ENCODE data around the gene ANKFN1.

The ANKFN1 gene

DNA sequence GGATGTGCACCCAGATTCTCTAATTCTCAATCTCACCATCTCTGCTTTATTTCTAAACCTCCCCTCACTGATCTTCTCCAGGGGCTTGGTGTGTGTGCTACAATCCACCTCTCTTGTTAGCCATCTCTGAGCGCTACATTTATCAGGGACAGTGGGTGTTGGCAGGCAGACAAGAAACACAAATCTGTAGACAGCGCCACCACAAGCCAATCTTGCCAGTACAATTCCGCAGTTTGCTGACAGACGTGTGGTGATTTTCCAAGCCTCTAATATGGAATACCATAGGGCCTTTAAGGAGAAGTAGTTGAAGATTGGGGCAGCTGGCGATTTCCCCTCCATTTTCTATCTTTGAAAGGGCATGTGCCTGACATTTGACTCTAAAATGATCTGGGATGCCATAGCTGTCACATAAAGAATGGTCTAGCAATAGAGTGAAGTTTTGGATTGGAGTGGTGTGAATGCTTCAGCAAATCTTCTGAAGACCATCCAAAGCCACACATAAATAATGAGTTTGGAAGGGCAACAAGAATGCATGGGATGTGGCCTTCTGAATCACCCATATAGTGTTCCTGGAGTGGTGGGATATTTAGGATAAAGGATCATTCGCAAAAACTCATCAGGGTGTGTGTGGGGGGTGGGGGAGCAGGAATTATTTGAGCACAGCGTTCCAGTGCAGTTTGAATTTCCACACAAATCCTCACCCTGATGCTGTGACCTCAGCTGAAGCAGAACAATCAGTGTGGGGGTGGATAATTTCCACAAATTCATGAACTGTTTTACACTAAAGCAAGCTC, 12.0 kb upstream of the ANKFN1 start:
- Histone ChIP-seq H3K4me3 (ENCODE audit: insufficient read depth, low read length, poor library complexity, severe bottlenecking) (no peak overlapping the region), H3K79me2 (ENCODE audit: insufficient read depth, low read length) (no peaks in the 10 kb centered on the region), H3K27ac (ENCODE audit: low read depth, low read length) (no peak overlapping the region), H3F3A (ENCODE audit: insufficient read depth) (no peaks in the 10 kb centered on the region), H3K27me3 (ENCODE audit: low read length) (no peaks in the 10 kb centered on the region), H4K20me1 (ENCODE audit: low read depth, low read length) (no peaks in the 10 kb centered on the region), H3K9me3 (ENCODE audit: insufficient read depth, low read length) (no peaks in the 10 kb centered on the region), H3K36me3 (ENCODE audit: low read length) (no peaks in the 10 kb centered on the region), H2AFZ (ENCODE audit: low read depth, low read length, severe bottlenecking) (no peak overlapping the region), H3K9ac (ENCODE audit: low read length) (no peak overlapping the region), H3K4me2 (ENCODE audit: low read depth, low read length, poor library complexity, severe bottlenecking) (no peak overlapping the region), H3K9me2 (replicated peaks; ENCODE audit: insufficient read depth, low read length) (no peaks in the 10 kb centered on the region)
- TF ChIP-seq, protein P1, sequence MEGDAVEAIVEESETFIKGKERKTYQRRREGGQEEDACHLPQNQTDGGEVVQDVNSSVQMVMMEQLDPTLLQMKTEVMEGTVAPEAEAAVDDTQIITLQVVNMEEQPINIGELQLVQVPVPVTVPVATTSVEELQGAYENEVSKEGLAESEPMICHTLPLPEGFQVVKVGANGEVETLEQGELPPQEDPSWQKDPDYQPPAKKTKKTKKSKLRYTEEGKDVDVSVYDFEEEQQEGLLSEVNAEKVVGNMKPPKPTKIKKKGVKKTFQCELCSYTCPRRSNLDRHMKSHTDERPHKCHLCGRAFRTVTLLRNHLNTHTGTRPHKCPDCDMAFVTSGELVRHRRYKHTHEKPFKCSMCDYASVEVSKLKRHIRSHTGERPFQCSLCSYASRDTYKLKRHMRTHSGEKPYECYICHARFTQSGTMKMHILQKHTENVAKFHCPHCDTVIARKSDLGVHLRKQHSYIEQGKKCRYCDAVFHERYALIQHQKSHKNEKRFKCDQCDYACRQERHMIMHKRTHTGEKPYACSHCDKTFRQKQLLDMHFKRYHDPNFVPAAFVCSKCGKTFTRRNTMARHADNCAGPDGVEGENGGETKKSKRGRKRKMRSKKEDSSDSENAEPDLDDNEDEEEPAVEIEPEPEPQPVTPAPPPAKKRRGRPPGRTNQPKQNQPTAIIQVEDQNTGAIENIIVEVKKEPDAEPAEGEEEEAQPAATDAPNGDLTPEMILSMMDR (IDR thresholded peaks at IDR 0.05; ENCODE audit: insufficient read depth, low read length, poor library complexity, severe bottlenecking), result no peak
- no peak for TF ChIP-seq EZH2phosphoT487 (conservative IDR thresholded peaks at IDR 0.05; ENCODE audit: low read length)

GRCh38 chr17:56142325-56142724, 10.9 kb upstream of the ANKFN1 start:
- Histone ChIP-seq H2AFZ (ENCODE audit: low read depth, low read length, severe bottlenecking) (no peak overlapping the region), H3K27me3 (ENCODE audit: low read length) (no peaks in the 10 kb centered on the region), H3K9me2 (replicated peaks; ENCODE audit: insufficient read depth, low read length) (no peaks in the 10 kb centered on the region), H3K9ac (ENCODE audit: low read length) (no peak overlapping the region), H3K4me2 (ENCODE audit: low read depth, low read length, poor library complexity, severe bottlenecking) (no peak overlapping the region), H4K20me1 (ENCODE audit: low read depth, low read length) (no peaks in the 10 kb centered on the region), H3F3A (ENCODE audit: insufficient read depth) (no peaks in the 10 kb centered on the region), H3K4me3 (ENCODE audit: insufficient read depth, low read length, poor library complexity, severe bottlenecking) (no peak overlapping the region), H3K36me3 (ENCODE audit: low read length) (no peaks in the 10 kb centered on the region), H3K27ac (ENCODE audit: low read depth, low read length) (no peak overlapping the region), H3K9me3 (ENCODE audit: insufficient read depth, low read length) (no peaks in the 10 kb centered on the region), H3K79me2 (ENCODE audit: insufficient read depth, low read length) (no peaks in the 10 kb centered on the region)
- TF ChIP-seq EZH2phosphoT487 (conservative IDR thresholded peaks at IDR 0.05; ENCODE audit: low read length), result no peak
- TF ChIP-seq, protein P1 (IDR thresholded peaks at IDR 0.05; ENCODE audit: insufficient read depth, low read length, poor library complexity, severe bottlenecking), result no peak

- H3K9me2 ChIP-seq (replicated peaks; ENCODE audit: insufficient read depth, low read length), result no peaks in the 10 kb centered on the region
- no peaks in the 10 kb centered on the region for H3K9me3 ChIP-seq (ENCODE audit: insufficient read depth, low read length)
- H3K36me3 ChIP-seq (ENCODE audit: low read length), result no peaks in the 10 kb centered on the region
- no peak overlapping the region for H3K4me2 ChIP-seq (ENCODE audit: low read depth, low read length, poor library complexity, severe bottlenecking)
- H2AFZ ChIP-seq (ENCODE audit: low read depth, low read length, severe bottlenecking), result no peak overlapping the region
- no peak overlapping the region for H3K27ac ChIP-seq (ENCODE audit: low read depth, low read length)
- H3K27me3 ChIP-seq (ENCODE audit: low read length), result no peaks in the 10 kb centered on the region
- TF ChIP-seq EZH2phosphoT487 (conservative IDR thresholded peaks at IDR 0.05; ENCODE audit: low read length), result no peak
- TF ChIP-seq, protein P1 (IDR thresholded peaks at IDR 0.05; ENCODE audit: insufficient read depth, low read length, poor library complexity, severe bottlenecking), result no peak
- no peaks in the 10 kb centered on the region for H4K20me1 ChIP-seq (ENCODE audit: low read depth, low read length)
- H3K79me2 ChIP-seq (ENCODE audit: insufficient read depth, low read length), result no peaks in the 10 kb centered on the region
- H3K4me3 ChIP-seq (ENCODE audit: insufficient read depth, low read length, poor library complexity, severe bottlenecking), result no peak overlapping the region
- no peaks in the 10 kb centered on the region for H3F3A ChIP-seq (ENCODE audit: insufficient read depth)
- no peak overlapping the region for H3K9ac ChIP-seq (ENCODE audit: low read length)
Observed at GRCh38 chr17:56142781-56143180, 10.5 kb upstream of the ANKFN1 start.

Data from SU-DHL-6 (cell line).